Activated naive CD4-positive, alpha-beta T cell treated with Interleukin-2 at 50 U/mL for 16 hours (primary cell): ENCODE data around the gene PSTPIP2.
"Not testable (repeated sequence)": the region's sequence is repeated elsewhere in the genome, so short reads cannot be mapped to it uniquely, and the experiment has no call there.

Source experiments
- DNase-seq: peaks from one replicate; pipeline ENCODE4 v3.0.0-alpha.2; 2020

PSTPIP2 gene

DNA sequence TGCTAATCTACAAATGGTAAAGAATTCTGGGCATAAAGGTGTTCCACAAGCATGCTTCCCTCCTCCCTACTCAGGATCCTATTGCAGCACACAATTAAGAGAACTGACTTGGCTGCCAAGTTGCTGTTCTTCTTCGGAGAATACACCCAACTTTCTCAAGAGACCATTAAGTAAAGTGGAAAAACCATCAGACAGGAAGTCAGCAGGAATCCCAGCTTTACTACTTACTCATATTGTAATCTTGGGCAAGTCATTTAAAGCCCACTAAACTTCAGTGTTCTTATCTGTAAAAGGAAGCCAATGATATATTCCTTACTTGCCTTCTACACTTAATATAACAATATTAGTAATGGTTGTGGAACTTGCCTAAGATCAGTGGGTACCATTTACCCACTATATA lies 37.8 kb downstream of the PSTPIP2 start:
- no peak for DNase-seq

DNA sequence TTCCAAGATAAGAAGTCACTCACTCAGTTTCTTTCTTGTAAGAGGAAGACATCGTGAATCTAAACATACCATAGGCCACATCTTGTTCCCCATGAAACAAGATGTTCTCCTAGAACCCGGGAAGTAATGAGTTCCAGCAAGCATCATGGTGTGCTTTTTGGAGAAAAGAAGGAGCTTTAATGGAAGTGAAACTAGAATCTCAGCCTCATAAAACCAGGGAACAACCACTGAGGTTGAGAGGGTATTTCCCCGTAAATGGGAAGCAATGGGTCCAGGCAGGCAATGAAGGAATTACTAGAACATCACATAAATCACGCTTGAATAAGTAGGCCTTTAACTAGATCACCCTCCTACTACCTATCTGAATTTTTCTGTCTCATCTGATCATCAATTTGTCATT lies 40.3 kb downstream of the PSTPIP2 start:
- no peak for DNase-seq

DNA sequence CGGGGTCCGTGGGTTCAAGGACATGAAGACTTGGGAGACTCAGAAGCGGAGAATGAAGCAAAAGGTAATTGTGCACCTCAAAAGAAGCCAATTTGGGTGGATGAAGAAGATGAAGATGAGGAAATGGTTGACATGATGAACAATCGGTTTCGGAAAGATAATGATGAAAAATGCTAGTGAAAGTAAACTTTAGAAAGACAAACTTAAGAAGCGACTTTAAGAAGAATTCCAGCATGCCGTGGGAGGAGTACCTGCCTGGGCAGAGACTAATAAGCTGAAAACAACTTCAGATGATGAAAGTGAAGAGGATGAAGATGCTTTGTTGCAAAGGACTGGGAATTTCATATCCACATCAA lies 43.5 kb downstream of the PSTPIP2 start:
- DNase-seq: no peak

DNA sequence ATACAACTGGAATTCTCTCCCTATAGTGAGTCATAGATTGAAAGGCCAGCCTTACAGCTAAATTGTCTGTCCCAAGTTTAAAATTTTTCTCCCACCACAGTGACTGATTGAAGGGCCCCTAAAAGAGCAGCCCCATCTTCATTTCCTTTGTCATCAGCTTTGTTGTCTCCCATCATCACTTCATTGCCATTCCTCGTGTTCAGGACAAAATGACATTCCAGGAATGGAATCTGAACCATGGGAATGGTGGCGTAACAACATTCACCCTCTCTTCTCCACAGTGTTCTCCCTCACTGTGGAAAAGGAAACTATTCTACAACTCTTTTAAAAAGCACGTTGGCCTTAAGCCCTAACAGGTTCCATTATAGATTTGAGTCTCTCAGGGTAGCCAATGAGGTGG lies 52.1 kb downstream of the PSTPIP2 start:
- DNase-seq: no peak

DNA sequence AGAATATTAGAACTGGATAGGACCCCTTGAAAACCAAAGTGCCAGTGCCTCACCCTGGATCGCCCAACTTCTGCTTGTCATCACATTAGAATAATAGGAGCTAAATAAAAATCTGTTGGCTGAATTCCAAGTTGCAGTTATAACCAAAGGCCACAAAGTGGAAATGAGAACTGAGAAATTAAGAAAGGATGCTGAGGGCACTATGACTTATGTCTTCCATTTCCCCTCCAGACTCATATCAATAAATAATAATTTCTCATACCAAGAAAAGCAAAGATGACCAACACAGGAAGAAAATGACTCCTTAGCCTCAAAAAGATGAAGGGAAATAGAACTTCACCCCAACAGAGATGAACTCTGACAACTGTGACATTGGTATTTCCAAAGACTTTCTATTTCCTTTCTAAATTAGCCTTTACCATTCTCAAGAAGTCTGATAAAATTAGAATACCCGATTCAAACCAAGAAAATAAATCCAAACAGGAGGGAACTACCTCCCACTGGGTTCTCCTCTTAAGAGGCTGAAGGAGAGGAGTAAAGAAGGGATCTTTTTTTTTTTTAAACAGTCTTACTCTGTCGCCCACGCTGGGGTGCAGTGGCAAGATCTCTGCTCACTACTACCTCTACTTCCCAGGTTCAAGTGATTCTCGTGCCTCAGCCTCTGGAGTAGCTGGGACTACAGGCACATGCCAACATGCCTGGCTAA lies 58.4 kb downstream of the PSTPIP2 start:
- peak; percentile 21 for DNase-seq

DNA sequence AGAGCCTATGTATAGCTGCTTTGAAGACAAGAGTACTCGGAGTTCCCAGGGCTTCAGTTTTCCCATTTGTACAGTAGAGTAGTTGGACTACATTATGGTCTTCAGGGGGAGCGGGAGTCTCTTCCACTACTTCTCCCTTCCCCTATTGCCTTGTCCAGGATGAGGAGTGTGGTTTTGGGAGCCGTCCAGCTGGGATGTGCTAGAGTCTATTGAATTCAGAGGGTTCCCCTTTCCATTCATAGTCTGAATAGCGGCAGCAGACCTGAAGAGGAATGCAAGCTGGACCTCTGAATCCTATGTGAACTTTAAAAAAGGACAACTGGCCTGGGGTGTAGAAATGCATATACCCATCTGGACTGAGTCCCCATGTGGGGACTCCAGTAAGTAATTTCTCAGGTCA lies 61.4 kb downstream of the PSTPIP2 start:
- DNase-seq: no peak

DNA sequence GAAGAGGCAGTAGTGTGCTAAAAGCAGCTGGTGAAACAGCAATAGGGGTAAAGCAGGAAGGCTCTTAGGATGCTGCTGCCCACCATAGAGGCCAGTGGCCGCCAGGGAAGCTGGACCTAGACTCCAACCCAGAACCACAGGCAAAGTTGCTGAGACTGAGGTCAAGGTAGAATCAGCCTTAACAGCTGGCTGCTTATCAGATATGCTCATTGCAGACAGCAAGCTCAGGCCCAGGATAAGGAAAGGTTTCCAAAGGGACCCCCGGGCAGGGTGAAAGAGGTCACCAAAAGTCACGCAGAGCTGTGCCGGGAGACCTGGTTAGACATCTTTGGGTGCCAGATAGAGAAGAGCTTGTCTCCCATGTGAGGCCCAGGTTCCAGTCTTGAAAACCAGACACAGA lies 62.0 kb downstream of the PSTPIP2 start:
- no peak for DNase-seq

DNA sequence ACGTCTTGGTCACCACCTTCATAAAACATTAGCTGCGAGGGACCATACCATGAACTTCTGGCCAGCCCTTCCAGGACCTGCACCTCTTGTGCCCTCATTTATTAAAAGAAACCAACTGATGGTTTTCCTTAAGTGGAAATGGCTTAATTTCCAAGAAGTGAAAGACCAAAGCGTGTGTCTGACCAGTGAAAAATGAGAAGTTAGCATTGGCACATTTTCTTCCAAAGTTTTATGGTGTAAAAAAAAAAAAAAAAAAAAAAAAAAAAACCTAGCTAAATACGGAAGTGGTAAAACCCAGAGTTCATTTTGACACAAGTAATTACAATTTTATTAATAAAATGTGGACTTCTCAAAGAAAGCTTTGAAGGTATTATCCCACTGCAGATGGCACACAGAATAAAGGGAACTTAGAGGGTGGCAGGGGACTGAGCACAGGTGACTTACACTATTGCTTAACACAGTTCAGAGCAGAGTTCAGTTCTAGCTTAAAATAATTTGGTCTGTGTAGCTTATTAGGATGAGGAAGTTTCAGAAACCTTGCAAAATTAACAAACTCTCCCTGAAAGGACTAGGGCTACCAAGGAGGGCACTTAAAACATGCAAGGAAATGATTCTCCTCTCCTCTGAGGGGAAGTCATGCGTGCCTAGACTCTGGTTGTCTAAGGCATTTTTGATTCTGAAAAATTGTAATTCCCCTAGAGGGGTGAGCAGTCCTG lies 62.8 kb downstream of the PSTPIP2 start:
- DNase-seq: no peak

DNA sequence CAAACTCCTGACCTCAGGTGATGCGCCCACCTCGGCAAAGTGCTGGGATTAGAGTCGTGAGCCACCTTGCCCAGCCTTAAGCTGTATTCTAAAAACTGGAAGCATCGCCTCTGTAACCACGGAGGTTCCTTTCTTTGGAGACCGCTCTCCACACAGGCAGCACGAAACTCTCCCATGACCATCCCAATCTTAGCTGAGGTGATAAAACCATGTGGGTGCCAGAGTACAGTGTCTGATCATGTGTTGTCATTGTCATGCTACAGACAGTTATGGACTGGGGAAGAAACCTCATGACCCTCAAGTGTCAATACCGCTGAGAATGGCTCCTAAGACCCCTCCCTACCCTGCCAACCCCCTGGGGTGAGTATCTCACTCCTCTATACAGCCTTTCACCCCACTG lies 63.5 kb downstream of the PSTPIP2 start:
- DNase-seq: no peak

DNA sequence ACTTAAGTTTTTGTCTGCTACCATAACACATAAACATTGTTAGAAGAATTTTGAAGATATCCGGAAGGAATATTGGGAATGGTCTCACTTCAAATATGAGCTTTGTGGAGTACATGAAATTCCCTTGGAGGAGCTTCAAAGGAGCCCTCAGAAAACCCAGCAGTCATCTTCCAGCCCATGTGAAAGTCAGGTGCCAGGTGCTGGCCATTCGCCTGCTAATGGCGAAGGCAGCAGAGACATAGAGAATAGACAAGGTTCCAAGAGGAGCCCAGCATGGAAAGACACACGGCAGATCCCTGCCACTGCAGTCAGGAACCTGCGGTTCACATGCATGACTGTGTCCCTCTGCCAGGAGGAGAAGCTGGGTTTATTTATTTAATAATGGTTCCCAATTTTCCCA lies 64.9 kb downstream of the PSTPIP2 start:
- DNase-seq: no peak

DNA sequence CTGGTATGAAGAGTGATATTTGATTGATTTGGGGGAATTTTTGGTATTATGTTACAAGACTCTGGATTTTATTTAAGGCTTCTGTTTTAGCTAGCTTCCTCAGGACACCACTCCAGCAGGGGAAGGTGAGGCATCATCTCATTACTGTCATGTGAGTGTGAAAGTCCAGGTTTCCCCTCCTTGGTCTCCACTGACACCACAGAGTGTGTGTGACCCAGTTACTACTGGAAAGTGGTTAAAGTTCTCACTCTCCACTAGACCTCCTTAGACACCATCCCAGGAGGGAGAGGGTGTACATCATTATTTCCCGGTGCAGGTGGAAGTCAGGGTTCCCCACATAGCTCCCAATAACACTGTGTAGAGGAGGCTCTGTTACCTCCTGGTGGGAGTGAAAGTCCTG lies 69.1 kb downstream of the PSTPIP2 start:
- DNase-seq: no peak

DNA sequence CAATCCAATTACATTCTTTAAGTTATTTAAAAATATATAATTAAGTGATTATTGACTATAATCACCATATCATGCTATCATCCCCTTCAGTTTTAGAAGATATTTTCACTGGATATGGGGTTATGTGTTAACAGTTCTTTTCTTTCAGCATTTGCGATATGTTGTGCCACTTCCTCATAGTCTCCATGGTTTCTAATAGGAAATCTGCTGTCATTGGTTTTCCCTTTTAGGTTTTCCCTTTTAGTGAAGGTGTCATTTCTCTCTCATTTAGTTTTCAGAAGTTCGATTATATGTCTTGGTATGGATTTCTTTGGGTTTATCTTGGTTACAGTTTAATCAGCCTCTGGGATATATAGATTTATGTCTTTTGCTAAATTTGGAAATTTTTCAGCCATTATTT lies 70.2 kb downstream of the PSTPIP2 start:
- DNase-seq: no peak

DNA sequence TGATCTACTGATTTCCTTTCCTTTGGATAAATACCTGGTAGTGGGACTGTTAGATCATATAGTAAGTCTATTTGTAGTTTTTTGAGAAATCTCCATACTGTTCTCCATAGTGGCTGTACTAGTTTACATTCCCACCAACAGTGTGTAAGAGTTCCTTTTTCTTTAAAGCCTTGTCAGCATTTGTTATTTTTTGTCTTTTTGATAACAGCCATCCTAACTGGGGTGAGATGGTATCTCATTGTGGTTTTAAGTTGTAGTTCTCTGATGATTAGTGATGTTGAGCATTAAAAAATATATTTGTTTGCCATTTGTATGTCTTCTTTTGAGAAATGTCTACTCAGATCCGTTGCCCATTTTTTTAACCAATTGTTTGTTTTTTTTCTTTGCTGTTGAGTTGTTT lies 71.0 kb downstream of the PSTPIP2 start:
- no peak for DNase-seq

DNA sequence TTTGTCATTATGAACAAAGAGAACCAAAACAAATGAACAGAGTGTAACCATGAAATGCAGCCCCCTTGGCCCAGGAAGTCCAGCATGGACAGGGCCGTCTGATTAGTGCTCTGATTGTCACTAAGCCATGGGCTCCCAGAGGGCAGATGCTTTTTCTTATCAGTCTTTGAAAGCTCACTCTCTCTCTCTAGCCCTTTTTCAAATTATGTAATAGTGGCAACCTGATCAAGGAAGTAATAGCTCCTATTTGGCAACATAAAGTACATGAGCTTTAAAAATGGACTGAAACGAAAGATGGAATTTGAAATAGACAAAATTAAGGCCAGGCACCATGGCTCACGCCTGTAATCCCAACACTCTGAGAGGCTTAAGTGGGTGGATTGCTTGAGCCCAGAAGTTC lies 72.5 kb downstream of the PSTPIP2 start:
- no peak for DNase-seq

DNA sequence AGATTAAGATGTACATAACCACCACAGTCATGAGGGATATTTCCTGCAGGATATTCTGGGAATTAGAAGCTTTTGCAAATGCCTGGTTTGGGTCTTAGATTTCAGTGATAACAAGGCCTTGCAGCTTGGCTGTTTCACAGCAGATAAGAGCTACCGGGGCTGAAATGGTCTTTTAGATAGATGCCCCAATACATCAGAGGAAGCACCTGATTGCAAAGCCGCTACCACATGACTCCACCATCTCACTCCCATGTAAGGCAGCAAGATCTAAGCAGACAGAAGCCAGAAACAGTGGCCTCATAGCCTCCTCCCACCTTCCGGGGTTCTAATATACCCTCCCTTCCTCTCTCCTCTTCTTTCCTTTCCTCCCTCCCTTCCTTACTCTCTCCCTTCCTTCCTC lies 73.8 kb downstream of the PSTPIP2 start:
- peak; percentile 12 for DNase-seq

DNA sequence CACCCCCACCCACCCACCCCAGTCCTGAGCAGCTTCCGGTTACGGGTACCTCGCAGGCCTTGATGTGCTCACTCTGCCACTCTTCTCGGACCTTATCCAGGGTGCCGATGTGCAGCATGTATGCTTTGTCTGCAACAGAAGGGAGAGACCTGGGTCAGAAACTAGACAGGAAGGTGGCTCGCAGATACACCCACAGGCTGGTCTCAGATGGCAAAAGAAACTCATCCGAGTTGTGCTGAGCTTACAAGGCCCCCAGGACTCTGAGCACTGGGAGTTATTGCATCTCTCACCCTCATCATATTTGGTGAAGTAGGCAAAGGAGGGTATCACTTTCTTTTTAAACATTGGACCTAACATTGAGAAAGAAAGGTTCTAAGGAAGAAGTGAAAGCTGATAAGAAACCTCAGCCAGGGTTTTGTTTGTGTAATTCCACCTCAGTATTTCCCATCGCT lies 74.3 kb downstream of the PSTPIP2 start:
- DNase-seq: peak; percentile 34

DNA sequence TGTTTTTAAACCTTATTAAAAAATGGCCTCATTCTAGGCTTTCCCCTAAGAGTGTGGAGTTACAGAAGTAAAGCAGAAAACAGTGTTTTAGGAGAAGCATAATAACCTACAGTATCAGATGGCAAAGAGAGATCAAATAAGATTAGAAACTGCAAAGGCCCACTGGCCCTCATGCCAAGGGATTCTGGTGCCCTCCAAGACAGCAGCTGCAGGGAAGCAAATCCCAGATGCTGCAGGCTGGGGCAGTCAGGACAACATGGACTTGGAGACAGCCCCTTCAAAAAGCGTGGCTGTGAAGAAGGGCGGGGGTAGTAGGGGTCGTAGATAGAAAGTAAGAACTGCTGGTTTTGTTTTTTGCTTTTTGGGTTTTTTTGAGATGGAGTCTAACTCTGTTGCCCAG lies 76.6 kb downstream of the PSTPIP2 start:
- no peak for DNase-seq

DNA sequence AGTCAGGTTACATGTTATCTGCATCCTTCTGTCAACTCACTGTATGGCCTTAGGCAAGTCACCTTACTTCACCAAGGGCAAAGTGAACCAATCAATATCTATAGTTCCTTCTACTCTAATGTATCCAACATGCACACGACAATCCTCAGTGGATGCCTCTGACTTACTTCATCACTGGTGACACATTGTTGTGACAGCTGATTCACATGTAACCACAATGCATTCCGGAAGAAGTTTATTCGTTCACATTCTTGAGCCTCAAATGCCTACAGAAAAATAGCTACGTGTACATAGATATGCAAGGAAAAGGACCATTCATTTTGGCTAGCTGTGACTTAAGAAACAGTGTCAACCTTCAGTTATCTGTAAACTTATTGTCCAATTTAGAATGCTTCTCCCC lies 78.6 kb downstream of the PSTPIP2 start:
- DNase-seq: no peak

DNA sequence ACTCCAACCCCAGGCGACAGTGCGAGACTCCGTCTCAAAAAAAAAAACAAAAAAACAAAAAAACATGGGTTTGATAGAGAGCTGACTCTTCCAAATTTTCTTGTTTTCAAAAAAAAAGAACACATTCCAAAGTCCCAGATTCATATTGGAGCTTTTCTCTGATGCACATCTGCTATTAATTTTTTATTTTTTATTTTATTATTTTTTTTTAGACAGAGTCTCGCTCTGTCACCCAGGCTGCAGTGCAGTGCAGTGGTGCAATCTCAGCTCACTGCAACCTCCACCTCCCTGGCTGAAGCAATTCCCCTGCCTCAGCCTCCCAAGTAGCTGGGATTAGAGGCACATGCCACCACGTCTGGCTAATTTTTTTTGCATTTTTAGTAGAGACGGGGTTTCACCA lies 79.5 kb downstream of the PSTPIP2 start:
- DNase-seq: not testable (repeated sequence)

DNA sequence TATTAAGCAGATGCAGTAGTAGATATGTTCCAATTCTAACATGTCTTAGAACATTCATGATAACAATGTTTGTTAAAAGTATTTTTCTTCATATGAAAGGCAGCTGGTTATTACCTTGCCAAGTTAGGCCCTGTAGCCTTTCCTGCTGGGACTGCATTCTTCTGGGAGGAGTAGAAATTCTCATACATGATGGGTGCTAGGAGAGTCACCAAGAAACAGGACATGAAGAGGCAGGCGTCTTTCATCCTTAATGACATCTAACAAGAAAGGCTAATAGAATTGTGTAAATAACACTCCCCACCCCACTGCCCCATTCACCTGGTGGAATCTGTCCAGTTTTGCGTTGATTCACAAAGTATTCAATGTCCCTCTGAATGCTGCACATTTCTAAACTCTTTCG lies 80.3 kb downstream of the PSTPIP2 start:
- no peak for DNase-seq

DNA sequence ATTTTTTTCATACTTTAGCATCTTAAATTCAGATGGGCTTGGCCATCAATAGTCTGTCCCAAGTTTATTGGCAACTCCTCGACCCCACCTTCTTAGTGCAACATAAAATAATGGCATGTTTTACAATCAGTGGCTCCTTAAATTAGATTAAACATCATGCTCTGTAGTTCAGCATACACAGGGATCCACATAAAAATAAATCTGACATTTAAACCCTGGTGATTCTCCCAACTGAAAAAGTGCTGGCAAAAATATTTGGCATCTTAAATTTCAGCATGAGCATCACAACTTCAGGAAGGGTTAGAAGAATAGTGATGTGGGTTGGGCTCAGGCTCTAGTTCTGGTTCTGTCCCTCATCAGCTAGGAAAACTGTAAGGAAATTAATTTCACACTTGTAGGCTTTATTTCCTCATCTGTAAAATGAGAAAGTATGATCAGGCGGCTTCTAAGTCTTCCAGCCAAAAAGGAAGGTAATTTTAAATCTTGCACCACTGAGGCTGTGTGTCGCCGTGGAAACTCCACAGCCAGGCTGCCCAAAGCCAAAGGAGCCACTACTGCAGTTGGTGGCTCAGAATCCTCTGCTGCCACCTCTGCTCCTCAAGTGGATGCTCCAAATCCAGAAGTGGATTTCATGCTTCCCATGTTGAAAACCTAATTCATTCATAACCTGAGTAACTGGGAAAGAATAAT lies 87.4 kb downstream of the PSTPIP2 start:
- no peak for DNase-seq

DNA sequence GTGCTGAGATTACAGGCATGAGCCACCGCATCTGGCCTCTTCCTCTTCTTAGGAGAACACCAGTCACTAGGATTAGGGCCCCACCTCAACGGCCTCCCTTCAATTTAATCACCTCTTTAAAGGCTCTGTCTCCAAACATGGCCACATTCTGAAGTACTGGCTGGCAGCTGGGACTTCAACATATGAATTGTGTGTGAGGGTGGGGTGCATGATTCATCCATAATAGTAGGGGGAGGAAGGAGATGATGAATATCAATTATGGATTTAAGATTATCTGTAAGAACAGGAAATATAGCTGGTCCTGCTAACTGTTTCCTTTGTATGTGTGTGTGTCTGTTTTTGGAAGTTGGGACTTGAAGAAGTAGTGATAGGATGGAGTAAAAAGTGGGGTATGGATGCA lies 90.2 kb downstream of the PSTPIP2 start:
- no peak for DNase-seq

DNA sequence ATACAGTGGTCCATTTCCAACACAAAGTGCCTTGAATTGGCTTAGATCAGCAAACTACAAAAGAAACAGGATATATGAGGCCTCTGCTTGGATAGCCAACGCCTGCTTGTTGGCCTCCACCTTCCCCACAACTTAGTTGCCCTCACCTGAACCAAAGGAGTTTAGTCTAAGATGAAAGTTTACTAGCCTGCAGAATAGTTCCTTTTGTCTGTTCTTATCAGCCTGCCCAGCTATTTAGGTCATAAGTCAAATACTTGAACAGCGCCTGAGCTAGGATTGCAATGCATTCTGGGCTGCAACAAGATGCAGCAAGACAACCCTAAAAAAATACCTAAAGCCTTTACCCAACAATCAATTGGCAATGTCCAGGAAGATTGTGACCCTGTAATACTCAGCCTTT lies 91.8 kb downstream of the PSTPIP2 start:
- no peak for DNase-seq

DNA sequence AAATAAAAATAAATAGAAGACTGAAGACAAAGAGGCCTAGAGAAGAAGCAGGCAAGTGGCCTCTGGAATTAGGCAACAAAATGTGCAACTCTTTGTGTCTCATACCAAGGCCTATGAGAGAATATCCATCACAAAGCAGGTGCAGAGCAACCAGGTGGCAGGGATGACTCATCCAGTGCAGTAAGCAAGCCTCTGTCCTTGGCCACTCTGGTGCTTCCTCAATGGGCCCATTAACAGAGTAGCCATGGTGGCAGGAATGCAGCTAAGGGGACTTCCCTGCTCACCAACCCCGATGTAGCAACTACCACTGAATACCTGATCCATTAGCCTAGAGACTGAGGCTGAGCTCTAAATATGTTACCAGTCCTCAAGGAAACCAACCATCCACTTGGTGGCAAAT lies 94.0 kb downstream of the PSTPIP2 start:
- no peak for DNase-seq
